T-helper 2 cell treated with Interferon-gamma antibody and Interleukin-4, amounts not matched to agents 100 ng/mL and 5 ng/mL, for 36 hours (primary cell): ENCODE measurements around the gene SSTR1. TPM values are rescaled to one million over a fixed set of nuclear protein-coding genes. Genes with fewer than 3 reads are reported as not detected.

Experiments used
- intact Hi-C: fragments of 100-400 bp; cut with micrococcal nuclease; formaldehyde crosslinking; loops from one replicate; pipeline ENCODE4 v1.15.1; 2023
- total RNA-seq: library from RNA; stranded (reverse); gene quantifications from 2 replicates; pipeline ENCODE4 v1.2.3, GENCODE V29; 2022

The SSTR1 gene
- total RNA-seq, 1 donor from 2014 or later: not detected

DNA sequence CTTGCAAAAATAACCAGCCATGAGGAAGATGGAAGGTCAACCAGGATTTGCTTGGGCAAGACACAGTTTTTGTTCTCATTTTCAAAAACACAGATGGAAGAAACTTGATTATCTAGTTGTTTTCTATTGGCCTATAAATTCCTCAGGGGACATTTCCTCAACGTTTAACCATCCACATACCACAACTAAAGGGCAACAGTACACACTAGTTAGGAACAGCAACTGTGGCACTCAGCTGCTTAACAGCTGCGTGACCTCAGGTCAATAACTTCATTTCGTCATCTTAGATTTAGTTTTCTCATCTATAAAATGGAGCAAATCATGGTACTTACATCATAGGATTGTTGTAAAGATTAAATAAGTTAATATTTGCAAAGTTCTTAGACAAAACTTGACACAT lies 18.7 kb downstream of the SSTR1 start:
- intact Hi-C loops: no loop called here

DNA sequence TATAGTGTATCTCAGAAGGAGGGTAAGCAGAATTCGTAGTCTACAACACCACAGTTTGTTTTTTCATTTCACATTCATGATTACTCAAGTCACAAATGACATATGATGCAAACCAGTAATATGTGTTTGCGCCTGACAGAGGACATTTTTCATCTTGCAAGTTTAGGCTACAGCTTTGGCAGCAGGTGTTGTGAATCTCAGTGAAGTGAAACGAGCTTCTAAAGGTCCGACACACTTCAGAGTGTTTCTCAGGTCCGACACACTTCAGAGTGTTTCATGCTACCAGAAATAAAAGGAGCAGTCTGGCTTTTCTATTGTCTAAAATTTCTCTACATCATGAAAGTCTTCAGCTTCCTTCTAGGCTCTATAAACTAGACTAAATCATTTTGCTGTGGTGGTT lies 25.5 kb downstream of the SSTR1 start:
- intact Hi-C loops: no loop called here

- intact Hi-C loops: no loop called here
Measured at GRCh38 chr14:38238332-38238731, 30.6 kb downstream of the SSTR1 start.

DNA sequence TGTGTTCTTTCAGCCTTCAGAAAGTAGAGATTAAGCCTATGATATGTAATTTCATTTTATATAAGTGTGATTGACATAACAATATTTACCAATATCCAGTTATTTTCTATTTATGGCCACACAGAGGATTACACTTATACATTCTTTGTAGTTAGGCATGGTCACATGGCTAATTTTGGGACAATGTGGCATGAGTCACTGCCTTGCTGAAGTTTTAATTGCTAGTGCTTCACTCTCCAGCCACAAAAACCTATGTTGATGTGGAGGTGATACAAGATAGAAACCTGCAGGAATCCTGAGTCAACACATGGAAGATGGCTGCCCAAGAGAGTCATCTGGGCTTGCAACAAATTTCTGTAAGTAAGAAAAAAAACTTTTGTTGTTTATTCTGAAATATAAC lies 31.2 kb downstream of the SSTR1 start:
- intact Hi-C loops: no loop called here

DNA sequence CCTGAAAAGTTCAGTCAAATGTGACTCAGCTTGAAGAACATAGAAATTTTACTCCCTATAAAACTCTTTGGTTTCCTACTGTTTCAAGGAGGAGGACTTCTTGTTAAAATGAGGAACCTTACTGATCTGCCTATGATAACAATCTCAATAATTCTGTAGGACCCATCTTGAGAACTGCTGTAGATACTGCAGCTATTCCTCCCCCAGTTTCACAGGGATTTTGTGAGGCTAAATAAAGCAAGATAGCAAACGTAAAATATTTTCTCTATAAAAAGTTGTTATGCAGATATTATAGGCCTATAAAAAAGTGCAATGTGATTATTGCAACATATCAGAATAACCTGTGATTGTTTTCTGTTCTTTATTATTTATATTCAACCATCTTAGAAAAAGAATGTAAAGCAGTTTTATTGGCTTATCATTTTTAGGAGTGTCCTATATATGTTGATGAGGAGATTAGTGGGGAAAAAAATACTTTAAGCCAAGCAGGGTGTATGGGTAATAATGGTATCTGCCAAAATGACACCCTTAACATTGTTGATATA lies 36.1 kb downstream of the SSTR1 start:
- intact Hi-C loops: no loop called here

GRCh38 chr14:38248321-38249028 lies 40.8 kb downstream of the SSTR1 start:
- intact Hi-C loops: no loop called here

DNA sequence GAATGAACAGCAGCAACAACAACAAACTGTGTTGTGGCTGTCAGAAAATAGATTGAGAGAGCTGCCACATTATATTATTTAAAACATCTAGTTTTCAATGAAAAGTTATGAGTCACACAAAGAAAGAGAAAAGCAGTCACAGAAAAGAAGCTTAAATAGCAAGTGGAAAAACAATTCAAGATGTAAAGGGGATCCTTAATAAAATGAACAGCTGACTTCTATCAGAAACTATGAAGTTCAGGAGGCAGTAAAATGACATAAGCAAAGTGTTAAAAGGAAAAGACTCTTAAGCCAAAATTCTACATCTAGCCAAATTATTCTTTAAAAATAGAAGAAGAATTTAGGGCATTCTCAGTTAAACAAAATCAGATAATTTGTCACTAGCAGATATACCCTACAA lies 42.6 kb downstream of the SSTR1 start:
- intact Hi-C loops: no loop called here

DNA sequence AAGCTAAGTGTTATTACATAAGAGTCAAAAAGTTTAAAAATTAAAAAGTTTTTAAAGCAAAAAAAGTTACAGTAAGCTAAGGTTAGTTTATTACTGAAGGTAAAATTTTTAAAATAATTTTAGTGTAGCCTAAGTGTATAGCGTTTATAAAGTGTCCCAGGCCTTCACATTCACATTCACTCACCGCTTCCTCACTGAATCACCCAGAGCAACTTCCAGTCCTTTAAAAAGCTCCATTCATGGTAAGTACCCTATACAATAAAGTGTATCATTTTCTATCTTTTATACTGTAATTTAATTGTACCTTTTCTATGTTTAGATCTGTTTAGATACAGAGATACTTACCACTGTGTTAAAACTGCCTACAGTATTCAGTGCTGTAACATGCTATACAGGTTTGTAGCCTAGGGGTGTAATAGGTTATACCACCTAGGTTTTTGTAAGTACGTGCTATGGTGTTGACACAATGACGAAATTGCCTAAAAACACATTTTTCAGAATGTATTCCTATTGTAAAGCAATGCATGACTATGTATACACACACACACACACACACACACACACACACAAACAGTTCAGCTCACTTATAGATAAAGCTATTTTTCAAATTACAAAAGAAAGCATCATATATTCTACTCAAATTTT lies 44.5 kb downstream of the SSTR1 start:
- intact Hi-C loops: no loop called here

DNA sequence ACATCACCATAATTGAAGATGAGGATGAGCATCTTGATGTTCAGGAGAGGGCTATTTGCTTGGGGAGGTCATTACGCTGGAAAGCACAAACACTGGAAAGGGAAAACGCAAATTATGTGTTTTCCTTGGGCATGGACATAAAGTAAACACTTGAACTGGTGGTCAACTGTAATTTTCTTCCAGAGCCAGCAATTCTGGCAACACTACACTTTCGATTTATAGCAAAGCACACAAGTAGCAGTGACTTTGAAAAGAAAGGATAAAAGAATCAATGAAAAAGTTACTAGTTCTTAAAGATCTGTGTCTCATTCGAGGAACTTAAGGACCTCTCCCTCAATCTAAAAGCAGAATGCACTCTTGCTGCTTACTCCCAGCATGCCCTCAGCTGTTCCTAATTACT lies 46.0 kb downstream of the SSTR1 start:
- intact Hi-C loops: no loop called here

- intact Hi-C loops: no loop called here
Measured at GRCh38 chr14:38254571-38255407, 47.1 kb downstream of the SSTR1 start.

DNA sequence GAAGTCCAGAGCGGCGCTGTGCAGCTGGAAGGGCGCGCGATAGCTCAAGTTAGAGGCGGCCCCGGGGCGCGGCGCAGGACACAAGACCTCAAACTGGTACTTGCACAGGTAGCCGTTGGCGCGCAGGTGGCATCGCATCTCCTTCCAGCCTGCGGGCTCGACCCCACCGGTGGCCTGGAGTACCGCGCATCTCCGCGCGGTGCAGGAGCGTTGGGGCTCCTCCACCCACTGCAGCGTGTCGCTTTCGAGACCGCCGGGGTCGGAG lies 47.6 kb downstream of the SSTR1 start:
- intact Hi-C loops: no loop called here

DNA sequence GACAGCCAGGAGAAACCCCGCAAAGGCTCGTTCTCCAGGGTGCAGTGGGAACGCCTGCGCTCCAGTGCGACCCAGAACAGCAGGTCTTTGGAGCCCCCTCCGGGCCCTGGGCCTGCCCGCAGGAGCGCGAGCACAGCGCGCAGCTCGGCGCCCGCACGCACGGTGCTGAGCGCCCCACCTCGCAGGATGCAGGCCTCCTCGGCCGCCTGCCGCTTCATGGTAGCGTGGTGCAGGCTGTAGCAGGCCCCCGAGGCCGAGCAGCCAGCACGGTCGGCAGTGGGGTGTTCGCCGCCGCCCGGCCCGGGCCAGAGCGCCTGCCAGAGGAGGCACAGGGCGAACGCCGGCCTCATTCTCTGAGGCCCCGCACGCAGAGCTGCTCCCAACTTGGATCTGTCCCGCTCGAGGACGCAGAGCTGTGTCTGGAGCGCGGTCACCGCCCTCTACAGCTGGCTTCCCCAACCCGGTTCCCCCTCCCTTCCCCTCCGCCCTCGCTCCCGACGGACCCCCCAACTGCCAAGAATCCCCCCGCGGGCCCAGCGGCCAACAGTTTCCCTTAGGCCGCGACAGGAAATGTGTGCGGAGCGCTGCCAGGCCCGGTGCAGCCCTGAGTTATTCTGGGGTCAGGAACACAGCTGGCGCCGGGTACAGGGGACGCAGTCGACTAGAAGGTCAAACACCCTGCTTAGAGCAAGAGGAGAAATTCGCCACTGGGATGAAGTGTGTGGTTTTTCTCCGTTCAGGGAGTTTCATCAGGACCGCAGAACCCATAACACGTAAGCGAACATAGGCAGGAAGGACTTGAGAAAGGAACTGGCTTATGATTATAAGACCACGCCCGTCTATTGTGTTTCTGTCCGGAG lies 48.2 kb downstream of the SSTR1 start, which contains the start of gene CLEC14A:
Gene CLEC14A, minus strand, starts transcription at position 421 of the 860 bp plus-strand sequence. Its CDS starts 71 bp downstream, at position 350.
- intact Hi-C loops: no loop called here

DNA sequence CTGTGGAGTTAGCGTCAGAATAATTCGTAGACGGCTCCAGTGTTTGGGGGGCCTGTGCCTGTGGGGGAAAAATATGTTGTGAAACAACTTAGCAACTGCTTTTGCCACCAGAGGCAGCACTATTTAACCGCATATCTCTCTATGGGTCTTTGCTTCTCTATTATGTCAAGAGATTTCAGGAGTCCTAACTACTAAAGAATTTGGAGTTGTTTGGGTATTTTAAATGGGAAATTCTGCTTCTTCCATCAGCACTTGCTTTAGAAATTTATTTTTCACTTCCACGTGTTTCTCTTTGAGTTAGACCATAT lies 48.8 kb downstream of the SSTR1 start:
- intact Hi-C loops: no loop called here

DNA sequence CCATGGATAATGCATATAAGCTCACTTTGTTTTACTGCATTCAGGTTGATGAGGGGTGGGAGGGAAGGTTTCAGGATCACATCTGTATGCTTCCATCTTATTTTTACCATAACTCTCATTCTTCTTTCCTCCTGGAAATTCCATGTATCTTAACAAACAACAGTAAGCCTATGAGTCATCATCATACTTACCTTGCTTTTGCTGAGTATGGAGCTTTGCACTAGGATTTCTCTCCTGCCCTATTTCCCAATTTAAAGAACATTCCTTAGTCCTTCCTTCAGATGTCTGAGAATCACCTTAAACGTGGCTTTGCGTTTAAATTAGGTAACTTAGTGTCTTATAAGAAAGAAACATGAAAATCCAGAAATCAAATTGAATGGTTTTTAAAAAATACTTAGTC lies 49.8 kb downstream of the SSTR1 start:
- intact Hi-C loops: no loop called here

GRCh38 chr14:38261620-38262019 lies 53.9 kb downstream of the SSTR1 start:
- intact Hi-C loops: no loop called here

Other genes starting within 250 kb of the SSTR1 start
- not detected in 2 replicates for gene CLEC14A, start 48.2 kb downstream of the SSTR1 start, total RNA-seq